C4-2B (cell line): ENCODE results near the gene KAZALD1.
"Not testable (repeated sequence)": the region's sequence is repeated elsewhere in the genome, so short reads cannot be mapped to it uniquely, and the experiment has no call there.

ENCODE experiments used
- H3K27ac ChIP-seq: fragments of 450-650 bp; 2 replicates; pipeline ENCODE4 v1.5.1; 2017
- CTCF ChIP-seq: fragments of 450-650 bp; conservative IDR thresholded peaks from 2 replicates; pipeline ENCODE4 v1.5.1; 2017; ENCODE audit warnings: mild to moderate bottlenecking
- ZFX ChIP-seq: fragments of 450-650 bp; IDR thresholded peaks from 2 replicates; pipeline ENCODE4 v1.6.1; 2017

Gene KAZALD1

DNA sequence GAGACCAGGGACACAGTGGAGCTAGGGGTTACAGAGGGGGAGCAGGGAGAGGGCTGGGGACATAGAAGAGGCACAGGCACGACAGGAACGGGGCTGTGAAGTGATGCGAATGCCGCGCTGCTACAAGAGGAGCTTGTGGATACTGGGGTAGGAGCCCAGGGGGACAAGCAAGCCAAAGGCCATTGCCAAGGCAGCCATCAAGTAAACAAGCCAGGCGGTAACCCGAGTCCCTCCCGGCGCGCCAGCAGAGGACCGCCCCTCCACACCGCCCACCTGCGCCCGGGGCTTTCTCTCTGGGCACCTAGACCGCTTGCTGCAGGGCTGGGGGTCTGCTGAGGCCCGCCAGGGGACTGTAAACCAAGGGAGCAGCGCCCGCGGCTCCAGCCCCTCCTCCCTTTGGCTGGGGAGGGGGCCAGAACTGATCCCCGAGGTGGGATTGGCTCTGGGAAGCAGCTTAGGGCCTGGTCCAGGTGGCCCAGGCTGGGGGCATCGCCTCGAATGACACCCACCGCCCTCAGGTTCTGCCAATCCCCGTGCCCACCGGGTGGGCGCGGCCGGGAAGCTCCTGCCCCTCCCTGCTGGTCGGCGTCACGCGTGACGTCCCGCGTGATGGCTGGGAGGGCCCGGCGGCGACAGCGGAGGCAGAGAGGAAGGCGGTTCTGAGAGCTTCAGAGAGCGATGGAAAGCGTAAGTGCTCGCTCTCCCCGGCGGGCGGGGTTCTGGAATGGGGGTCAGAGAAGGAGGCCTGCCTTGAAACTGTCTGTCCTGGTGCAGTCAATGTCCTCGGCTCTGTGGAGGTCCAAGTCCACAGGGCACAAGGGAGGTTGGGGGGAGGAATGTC is 29.8 kb upstream of the KAZALD1 start:
- TF ChIP-seq CTCF: no peak
- TF ChIP-seq ZFX: no peak
- peak overlapping the region; percentile 81 for H3K27ac ChIP-seq

GRCh38 chr10:101032637-101033224 is 29.1 kb upstream of the KAZALD1 start:
- H3K27ac ChIP-seq: peak overlapping the region; percentile 81
- no peak for TF ChIP-seq ZFX
- no peak for TF ChIP-seq CTCF

- H3K27ac ChIP-seq: peak overlapping the region; percentile 81
- TF ChIP-seq ZFX (no peak), CTCF (no peak)
These were observed 28.5 kb upstream of the KAZALD1 start for GRCh38 chr10:101033276-101033675.

DNA sequence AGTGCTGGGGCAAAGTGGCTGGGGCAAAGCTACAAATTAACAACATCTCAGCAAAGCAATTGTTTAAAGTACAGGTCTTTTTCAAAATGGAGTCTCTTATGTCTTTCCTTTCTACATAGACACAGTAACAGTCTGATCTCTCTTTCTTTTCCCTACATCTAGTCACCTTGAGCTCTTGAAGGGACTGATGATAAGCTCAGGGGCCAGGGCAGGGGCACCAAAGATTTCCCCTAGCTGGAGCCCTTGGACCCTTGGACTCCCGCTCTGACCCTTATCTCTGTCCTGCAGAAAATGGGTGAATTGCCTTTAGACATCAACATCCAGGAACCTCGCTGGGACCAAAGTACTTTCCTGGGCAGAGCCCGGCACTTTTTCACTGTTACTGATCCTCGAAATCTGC is 27.4 kb upstream of the KAZALD1 start:
- H3K27ac ChIP-seq: not testable (repeated sequence)

GRCh38 chr10:101035314-101035713 is 26.5 kb upstream of the KAZALD1 start:
- TF ChIP-seq ZFX (no peak), CTCF (no peak)
- no peak overlapping the region for H3K27ac ChIP-seq

GRCh38 chr10:101035916-101036702 is 25.7 kb upstream of the KAZALD1 start:
- H3K27ac ChIP-seq: no peak overlapping the region
- TF ChIP-seq CTCF (no peak), ZFX (no peak)

DNA sequence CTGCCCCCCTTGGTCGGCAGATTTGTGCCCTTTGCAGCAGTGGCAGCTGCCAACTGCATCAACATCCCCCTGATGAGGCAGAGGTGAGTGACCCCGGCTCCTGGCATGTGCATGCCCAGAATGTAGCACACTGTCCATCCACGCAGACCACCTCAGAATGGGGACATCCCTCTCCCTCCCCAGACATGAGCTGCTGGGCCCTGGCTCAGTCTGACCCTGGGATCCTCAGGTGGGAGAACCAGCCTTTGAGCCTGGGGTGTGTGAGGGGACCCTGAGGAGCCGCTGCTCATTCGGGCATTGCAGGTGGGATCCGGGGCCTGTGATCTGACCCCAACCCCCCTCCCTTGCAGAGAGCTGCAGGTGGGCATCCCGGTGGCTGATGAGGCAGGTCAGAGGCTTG is 25.1 kb upstream of the KAZALD1 start:
- no peak overlapping the region for H3K27ac ChIP-seq
- TF ChIP-seq CTCF (no peak), ZFX (no peak)
